ENCODE measurements around the gene NTM.

Gene NTM

GRCh38 chr11:132253469-132254264 lies 883.3 kb downstream of the NTM start:
- DNase-seq = no peak

- DNase-seq = no peak
Measured at GRCh38 chr11:132254906-132255305, 884.5 kb downstream of the NTM start.

- no peak for DNase-seq
Measured at GRCh38 chr11:132256528-132257279, 886.3 kb downstream of the NTM start.

GRCh38 chr11:132257871-132258270 lies 887.5 kb downstream of the NTM start:
- no peak for DNase-seq

GRCh38 chr11:132258875-132259274 lies 888.5 kb downstream of the NTM start:
- DNase-seq = no peak

- DNase-seq = no peak
Measured at GRCh38 chr11:132260636-132261035, 890.2 kb downstream of the NTM start.

- no peak for DNase-seq
Measured at GRCh38 chr11:132263241-132263640, 892.8 kb downstream of the NTM start.

GRCh38 chr11:132263875-132264274 lies 893.5 kb downstream of the NTM start:
- no peak for DNase-seq

- no peak for DNase-seq
Measured at GRCh38 chr11:132264616-132265015, 894.2 kb downstream of the NTM start.

GRCh38 chr11:132278801-132279574 lies 908.6 kb downstream of the NTM start:
- no peak for DNase-seq

GRCh38 chr11:132284048-132284447 lies 913.6 kb downstream of the NTM start:
- DNase-seq = no peak

- no peak for DNase-seq
Measured at GRCh38 chr11:132284611-132285010, 914.2 kb downstream of the NTM start.

- DNase-seq = no peak
Measured at GRCh38 chr11:132285631-132286030, 915.2 kb downstream of the NTM start.

- DNase-seq = no peak
Measured at GRCh38 chr11:132286106-132286505, 915.7 kb downstream of the NTM start.

GRCh38 chr11:132288036-132288435 lies 917.6 kb downstream of the NTM start:
- no peak for DNase-seq

- DNase-seq = no peak
Measured at GRCh38 chr11:132289590-132290256, 919.3 kb downstream of the NTM start.

GRCh38 chr11:132293586-132293985 lies 923.2 kb downstream of the NTM start:
- no peak for DNase-seq

- DNase-seq = no peak
Measured at GRCh38 chr11:132296946-132297610, 926.7 kb downstream of the NTM start.

GRCh38 chr11:132298357-132298756 lies 927.9 kb downstream of the NTM start:
- DNase-seq = no peak

- DNase-seq = no peak
Measured at GRCh38 chr11:132300283-132300682, 929.9 kb downstream of the NTM start.

GRCh38 chr11:132301465-132301864 lies 931.0 kb downstream of the NTM start:
- DNase-seq = no peak

GRCh38 chr11:132301900-132302299 lies 931.5 kb downstream of the NTM start:
- no peak for DNase-seq

Measured in left hindlimb (tissue), 1 donor.